GM19193 (cell line): ENCODE measurements around the gene IL21R.

ENCODE experiments used
- POLR2A ChIP-seq: IDR thresholded peaks from 4 replicates; pipeline ENCODE4 v1.6.1; 2011; ENCODE audit not compliant: insufficient read depth, insufficient read length; ENCODE audit errors: extremely low read depth

IL21R gene

GRCh38 chr16:27426423-27427408 is 24.7 kb downstream of the IL21R start:
- peak; percentile 76 for TF ChIP-seq POLR2A

GRCh38 chr16:27427538-27427937 is 25.6 kb downstream of the IL21R start:
- TF ChIP-seq POLR2A, result no peak

GRCh38 chr16:27428026-27428785 is 26.2 kb downstream of the IL21R start:
- peak; percentile 40 for TF ChIP-seq POLR2A

GRCh38 chr16:27429330-27429871 is 27.4 kb downstream of the IL21R start:
- TF ChIP-seq POLR2A, result no peak

GRCh38 chr16:27429981-27430441 is 28.0 kb downstream of the IL21R start:
- no peak for TF ChIP-seq POLR2A

GRCh38 chr16:27430512-27430911 is 28.5 kb downstream of the IL21R start:
- no peak for TF ChIP-seq POLR2A

GRCh38 chr16:27430923-27431484 is 29.0 kb downstream of the IL21R start:
- no peak for TF ChIP-seq POLR2A

GRCh38 chr16:27431773-27432532 is 30.0 kb downstream of the IL21R start:
- TF ChIP-seq POLR2A, result no peak

- no peak for TF ChIP-seq POLR2A
These were observed 30.6 kb downstream of the IL21R start for GRCh38 chr16:27432558-27432957.

- TF ChIP-seq POLR2A, result no peak
These were observed 31.7 kb downstream of the IL21R start for GRCh38 chr16:27433636-27434035.

- no peak for TF ChIP-seq POLR2A
These were observed 32.4 kb downstream of the IL21R start for GRCh38 chr16:27434141-27435051.

GRCh38 chr16:27436065-27436464 is 34.1 kb downstream of the IL21R start:
- no peak for TF ChIP-seq POLR2A
